Stimulated activated CD4-positive, alpha-beta T cell treated with anti-CD3 and anti-CD28 coated beads, Interleukin-2, amount 100 ng/mL, for 48 hours (primary cell): ENCODE results near the gene OPN4.

Experiments
- DNase-seq, 2 donors: peaks; one replicate each; pipeline ENCODE4 v3.0.0-alpha.2; 2020

The OPN4 gene

GRCh38 chr10:86662186-86663045 is 8.1 kb downstream of the OPN4 start:
- no peak for DNase-seq

- no peak for DNase-seq
Measured at GRCh38 chr10:86663046-86663345, 8.6 kb downstream of the OPN4 start.

GRCh38 chr10:86663576-86664339 is 9.4 kb downstream of the OPN4 start:
- DNase-seq = no peak

GRCh38 chr10:86664341-86665217 is 10.2 kb downstream of the OPN4 start:
- DNase-seq = no peak

GRCh38 chr10:86665218-86665607 is 10.9 kb downstream of the OPN4 start:
- no peak for DNase-seq

- DNase-seq = no peak
Measured at GRCh38 chr10:86665868-86666267, 11.5 kb downstream of the OPN4 start.

GRCh38 chr10:86666538-86666937 is 12.2 kb downstream of the OPN4 start:
- no peak for DNase-seq

- DNase-seq = no peak
Measured at GRCh38 chr10:86667421-86668181, 13.3 kb downstream of the OPN4 start.

- no peak for DNase-seq
Measured at GRCh38 chr10:86668297-86669165, 14.2 kb downstream of the OPN4 start, which contains the start of gene LDB3. Gene LDB3, plus strand, starts transcription at chr10:86668511. Its CDS starts 181 bp downstream, at chr10:86668692.

- DNase-seq = no peak
Measured at GRCh38 chr10:86670290-86670811, 16.0 kb downstream of the OPN4 start.

- no peak for DNase-seq
Measured at GRCh38 chr10:86670876-86671275, 16.5 kb downstream of the OPN4 start.

- no peak for DNase-seq
Measured at GRCh38 chr10:86671419-86671818, 17.1 kb downstream of the OPN4 start.

- DNase-seq = no peak
Measured at GRCh38 chr10:86671985-86672710, 17.8 kb downstream of the OPN4 start.

- DNase-seq = no peak
Measured at GRCh38 chr10:86673216-86673826, 19.0 kb downstream of the OPN4 start.

GRCh38 chr10:86673827-86674581 is 19.7 kb downstream of the OPN4 start:
- no peak for DNase-seq

- DNase-seq = no peak
Measured at GRCh38 chr10:86674912-86675311, 20.6 kb downstream of the OPN4 start.

GRCh38 chr10:86677374-86677773 is 23.0 kb downstream of the OPN4 start:
- no peak for DNase-seq

GRCh38 chr10:86678999-86679792 is 24.8 kb downstream of the OPN4 start:
- no peak for DNase-seq
